LNCAP (cell line): ENCODE results near the gene YY2.

Experiments used
- CTCF ChIP-seq: fragments of 450-650 bp; IDR thresholded peaks from 2 replicates; pipeline ENCODE4 v1.5.1; 2017; ENCODE audit warnings: mild to moderate bottlenecking

Gene YY2

GRCh38 chrX:21881881-21882574 is 26.2 kb downstream of the YY2 start:
- TF ChIP-seq CTCF: no peak

GRCh38 chrX:21883258-21883657 is 27.5 kb downstream of the YY2 start:
- TF ChIP-seq CTCF: no peak

- TF ChIP-seq CTCF: no peak
These were observed 29.8 kb downstream of the YY2 start for GRCh38 chrX:21885568-21885967.

GRCh38 chrX:21905313-21905712 is 49.5 kb downstream of the YY2 start:
- no peak for TF ChIP-seq CTCF

GRCh38 chrX:21905953-21906352 is 50.2 kb downstream of the YY2 start:
- TF ChIP-seq CTCF: no peak

- no peak for TF ChIP-seq CTCF
These were observed 51.5 kb downstream of the YY2 start for GRCh38 chrX:21907260-21907659.
